Hepatocyte (in vitro differentiated cells): ENCODE results near the gene LSM6.

ENCODE experiments used
- CTCF ChIP-seq: fragments of 200-600 bp; sonication (generic); IDR thresholded peaks from 2 replicates; pipeline ENCODE4 v1.5.1; 2016; ENCODE audit warnings: antibody characterized with exemption, mild to moderate bottlenecking; ENCODE audit not compliant: poor library complexity
- EZH2 ChIP-seq: fragments of 200-600 bp; sonication (generic); IDR thresholded peaks from 2 replicates; pipeline ENCODE4 v1.6.1; 2016; ENCODE audit warnings: antibody characterized with exemption, mild to moderate bottlenecking, borderline replicate concordance

- TF ChIP-seq EZH2 (no peak), CTCF (no peak)
Observed at GRCh38 chr4:146212781-146213180, 37.3 kb downstream of the LSM6 start.
